Measurements from ENCODE around the gene LTBP1.

DNA sequence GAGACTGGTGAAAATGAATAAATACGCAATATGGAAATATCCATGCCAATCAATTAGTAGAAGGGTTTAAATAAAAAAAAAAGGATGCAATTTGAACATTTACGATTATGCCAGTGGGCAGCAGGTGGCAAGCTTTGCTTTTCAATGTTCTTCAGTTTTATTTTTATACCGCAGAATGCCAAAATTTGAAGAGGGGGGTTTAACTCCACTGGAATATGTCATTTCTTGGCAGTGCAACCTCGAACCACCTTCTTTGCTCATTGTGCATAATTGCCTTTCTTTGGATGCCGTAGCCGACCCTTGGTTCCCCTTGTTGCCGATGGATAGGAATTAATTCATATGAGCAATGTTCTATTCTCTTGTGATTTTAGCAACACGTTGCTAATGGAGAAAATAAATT is 88.0 kb downstream of the LTBP1 start:
- TF ChIP-seq, protein P1, sequence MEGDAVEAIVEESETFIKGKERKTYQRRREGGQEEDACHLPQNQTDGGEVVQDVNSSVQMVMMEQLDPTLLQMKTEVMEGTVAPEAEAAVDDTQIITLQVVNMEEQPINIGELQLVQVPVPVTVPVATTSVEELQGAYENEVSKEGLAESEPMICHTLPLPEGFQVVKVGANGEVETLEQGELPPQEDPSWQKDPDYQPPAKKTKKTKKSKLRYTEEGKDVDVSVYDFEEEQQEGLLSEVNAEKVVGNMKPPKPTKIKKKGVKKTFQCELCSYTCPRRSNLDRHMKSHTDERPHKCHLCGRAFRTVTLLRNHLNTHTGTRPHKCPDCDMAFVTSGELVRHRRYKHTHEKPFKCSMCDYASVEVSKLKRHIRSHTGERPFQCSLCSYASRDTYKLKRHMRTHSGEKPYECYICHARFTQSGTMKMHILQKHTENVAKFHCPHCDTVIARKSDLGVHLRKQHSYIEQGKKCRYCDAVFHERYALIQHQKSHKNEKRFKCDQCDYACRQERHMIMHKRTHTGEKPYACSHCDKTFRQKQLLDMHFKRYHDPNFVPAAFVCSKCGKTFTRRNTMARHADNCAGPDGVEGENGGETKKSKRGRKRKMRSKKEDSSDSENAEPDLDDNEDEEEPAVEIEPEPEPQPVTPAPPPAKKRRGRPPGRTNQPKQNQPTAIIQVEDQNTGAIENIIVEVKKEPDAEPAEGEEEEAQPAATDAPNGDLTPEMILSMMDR (IDR thresholded peaks at IDR 0.05; ENCODE audit: insufficient read depth, low read length): no peak
- no peak for TF ChIP-seq POLR2AphosphoS5 (IDR thresholded peaks at IDR 0.05; ENCODE audit: low read depth)
- TF ChIP-seq GABPA (IDR thresholded peaks at IDR 0.05; ENCODE audit: low read depth): no peak
- TF ChIP-seq SPI1 (IDR thresholded peaks at IDR 0.05; ENCODE audit: borderline replicate concordance, low read depth): no peak
- TF ChIP-seq, protein P2, sequence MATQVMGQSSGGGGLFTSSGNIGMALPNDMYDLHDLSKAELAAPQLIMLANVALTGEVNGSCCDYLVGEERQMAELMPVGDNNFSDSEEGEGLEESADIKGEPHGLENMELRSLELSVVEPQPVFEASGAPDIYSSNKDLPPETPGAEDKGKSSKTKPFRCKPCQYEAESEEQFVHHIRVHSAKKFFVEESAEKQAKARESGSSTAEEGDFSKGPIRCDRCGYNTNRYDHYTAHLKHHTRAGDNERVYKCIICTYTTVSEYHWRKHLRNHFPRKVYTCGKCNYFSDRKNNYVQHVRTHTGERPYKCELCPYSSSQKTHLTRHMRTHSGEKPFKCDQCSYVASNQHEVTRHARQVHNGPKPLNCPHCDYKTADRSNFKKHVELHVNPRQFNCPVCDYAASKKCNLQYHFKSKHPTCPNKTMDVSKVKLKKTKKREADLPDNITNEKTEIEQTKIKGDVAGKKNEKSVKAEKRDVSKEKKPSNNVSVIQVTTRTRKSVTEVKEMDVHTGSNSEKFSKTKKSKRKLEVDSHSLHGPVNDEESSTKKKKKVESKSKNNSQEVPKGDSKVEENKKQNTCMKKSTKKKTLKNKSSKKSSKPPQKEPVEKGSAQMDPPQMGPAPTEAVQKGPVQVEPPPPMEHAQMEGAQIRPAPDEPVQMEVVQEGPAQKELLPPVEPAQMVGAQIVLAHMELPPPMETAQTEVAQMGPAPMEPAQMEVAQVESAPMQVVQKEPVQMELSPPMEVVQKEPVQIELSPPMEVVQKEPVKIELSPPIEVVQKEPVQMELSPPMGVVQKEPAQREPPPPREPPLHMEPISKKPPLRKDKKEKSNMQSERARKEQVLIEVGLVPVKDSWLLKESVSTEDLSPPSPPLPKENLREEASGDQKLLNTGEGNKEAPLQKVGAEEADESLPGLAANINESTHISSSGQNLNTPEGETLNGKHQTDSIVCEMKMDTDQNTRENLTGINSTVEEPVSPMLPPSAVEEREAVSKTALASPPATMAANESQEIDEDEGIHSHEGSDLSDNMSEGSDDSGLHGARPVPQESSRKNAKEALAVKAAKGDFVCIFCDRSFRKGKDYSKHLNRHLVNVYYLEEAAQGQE (IDR thresholded peaks at IDR 0.05; ENCODE audit: insufficient replicate concordance, low read depth): no peak

All from HL-60 (cell line).